ENCODE measurements around the gene MARCKSL1. TPM values are rescaled to one million over a fixed set of nuclear protein-coding genes. Genes with fewer than 3 reads are reported as not detected.

Gene MARCKSL1
- total and polyA plus RNA-seq, 2 of the 13 experiments (the other 11 are each of a cell fraction or from before 2014, with no cell fraction given) = 81.9 to 155 TPM

GRCh38 chr1:32337855-32338636 lies 2.0 kb upstream of the MARCKSL1 start (continued):
- TF ChIP-seq FOXK1 (CRISPR knock-in tag; IDR thresholded peaks at IDR 0.05; ENCODE audit: borderline replicate concordance, low read depth) = no peak

GRCh38 chr1:32336963-32337675 lies 1.1 kb upstream of the MARCKSL1 start:
- Histone ChIP-seq H2AFZ (ENCODE audit: low read length) (no peak overlapping the region), H3K27ac (ENCODE audit: extremely low read length, insufficient read depth, low read length) (no peak overlapping the region), H3K27me3 (ENCODE audit: control insufficient read depth in 1 of 2, insufficient read depth in 2 of 2, low read length in 2 of 2) (peaks cover 0 to 4% of the 10 kb centered on the region in 2 experiments; a peak in 2 of 5 replicates), H3K79me2 (ENCODE audit: insufficient read depth, low read length) (peaks cover 14% of the 10 kb centered on the region), H3K4me1 (ENCODE audit: insufficient read depth, low read length) (peaks cover 65% of the 10 kb centered on the region), H3K4me3 (replicated peaks in 1 of 3; ENCODE audit: insufficient read depth in 1 of 3, low read depth in 2 of 3, low read length in 3 of 3) (peak overlapping the region in 1 of 3 experiments; percentile 84; a peak in 4 of 6 replicates), H3K9me3 (ENCODE audit: low read length) (no peaks in the 10 kb centered on the region), H3K9ac (ENCODE audit: insufficient read depth, low read depth, low read length) (no peak overlapping the region), H3K4me2 (ENCODE audit: low read depth, low read length) (peak overlapping the region; percentile 93), H3K36me3 (replicated peaks in 1 of 2; ENCODE audit: control insufficient read depth in 1 of 2, insufficient read depth in 2 of 2, low read length in 2 of 2) (peaks cover 9 to 23% of the 10 kb centered on the region in 2 experiments), H4K20me1 (ENCODE audit: insufficient read depth, low read length) (peaks cover 14% of the 10 kb centered on the region)
- intact Hi-C loops (cut with micrococcal nuclease; ENCODE audit: unreplicated experiment) = loop anchor here (2.0 to 10.0 kb wide), 2 partner anchors 14 to 58 kb away; partner anchors contain the start of gene BSDC1
- in situ Hi-C loops (cut with HindIII; ENCODE audit: extremely low pct_ligation_motif_present, low pct_unique_long_range_greater_than_20kb) = no loop called here
- peak; percentile 5 for TF ChIP-seq RBM39 (IDR thresholded peaks at IDR 0.05; ENCODE audit: low read depth, low read length, poor library complexity, severe bottlenecking)
- 0 out of 2 replicates have a peak, but pooled peaks have one; percentile 9 for TF ChIP-seq NFATC3 (CRISPR knock-in tag; IDR thresholded peaks at IDR 0.05)
- TF ChIP-seq RBM22 (optimal IDR thresholded peaks at IDR 0.05; ENCODE audit: low read length) = no peak
- TF ChIP-seq PHF5A (CRISPR knock-in tag; IDR thresholded peaks at IDR 0.05; ENCODE audit: low read depth, unreplicated experiment) = no peak
- TF ChIP-seq ZNF788 (CRISPR knock-in tag; IDR thresholded peaks at IDR 0.05; ENCODE audit: borderline replicate concordance) = peak; percentile 1; the same call in 1 of the 2 replicates
- no peak for TF ChIP-seq SRSF1 (optimal IDR thresholded peaks at IDR 0.05; ENCODE audit: low read depth, low read length)
- 0 out of 2 replicates have a peak, but pooled peaks have one; percentile 10 for TF ChIP-seq ZNF414 (CRISPR knock-in tag; IDR thresholded peaks at IDR 0.05)
- no peak for DNase-seq (ENCODE audit: low spot score)
- ATAC-seq = no peak
- ChIA-PET POLR2A (interaction anchor here (0.9 to 5.8 kb wide), 13 partner anchors 12 to 157 kb away, joined by 3 to 222 read pairs (median 7); partner anchors contain the start of genes BSDC1, FAM167B, IQCC and LCK), CTCF (ENCODE audit: low intra/inter-chr PET ratio, low total read pairs) (no interaction called here)
- FAIRE-seq = no peak
- 31% methylated on average over 3 of the region's 8 CpGs for WGBS (ENCODE audit: low lambda C conversion rate)
- no TSS peak for BruUV-seq (replicated peaks)

Measured in HepG2 (cell line).